GM23338 (cell line): ENCODE data around the gene AZIN2. TPM values are rescaled to one million over a fixed set of nuclear protein-coding genes. Genes with fewer than 3 reads are reported as not detected.

Experiments used
- ATAC-seq: fragments of 200-7000 bp; cut with Tn5 transposase; 3 replicates; pipeline ENCODE4 v1.9.1; 2020
- DNase-seq: peaks from one replicate; pipeline ENCODE4 v3.0.0-alpha.2; 2015; ENCODE audit warnings: low spot score
- H2AFZ ChIP-seq: fragments of 200-600 bp; sonication (generic); 2 replicates; pipeline ENCODE4 v1.8.0; 2016; ENCODE audit warnings: antibody characterized with exemption, mild to moderate bottlenecking, moderate library complexity
- H3F3A ChIP-seq: fragments of 200-600 bp; sonication (generic); replicated peaks from 2 replicates; pipeline ENCODE4 v1.8.0; 2017; ENCODE audit warnings: antibody characterized with exemption, mixed run types, low read depth
- H3K27ac ChIP-seq: fragments of 200-600 bp; sonication (generic); 2 replicates; pipeline ENCODE4 v1.6.1; 2016; ENCODE audit warnings: low read depth
- H3K27me3 ChIP-seq: fragments of 200-600 bp; sonication (generic); 2 replicates; pipeline ENCODE4 v1.8.0; 2016; ENCODE audit warnings: mild to moderate bottlenecking, mixed run types, moderate library complexity; ENCODE audit not compliant: insufficient read depth
- H3K36me3 ChIP-seq: fragments of 200-600 bp; sonication (generic); 2 replicates; pipeline ENCODE4 v1.8.0; 2016; ENCODE audit warnings: mild to moderate bottlenecking; ENCODE audit not compliant: insufficient read depth
- H3K4me1 ChIP-seq: fragments of 200-600 bp; sonication (generic); 2 replicates; pipeline ENCODE4 v1.8.0; 2016; ENCODE audit warnings: mild to moderate bottlenecking, moderate library complexity; ENCODE audit not compliant: insufficient read depth
- H3K4me2 ChIP-seq: fragments of 200-600 bp; sonication (generic); 2 replicates; pipeline ENCODE4 v1.7.1; 2017; ENCODE audit warnings: mixed run types
- H3K4me3 ChIP-seq: fragments of 200-600 bp; sonication (generic); 2 replicates; pipeline ENCODE4 v1.6.1; 2016; ENCODE audit warnings: mixed run types
- H3K79me2 ChIP-seq: fragments of 200-600 bp; sonication (generic); replicated peaks from 2 replicates; pipeline ENCODE4 v1.8.0; 2017; ENCODE audit warnings: mild to moderate bottlenecking; ENCODE audit not compliant: insufficient read depth
- H3K9me2 ChIP-seq: fragments of 200-600 bp; sonication (generic); 2 replicates; pipeline ENCODE4 v1.8.0; 2017; ENCODE audit not compliant: insufficient read depth
- H4K20me1 ChIP-seq: fragments of 200-600 bp; sonication (generic); replicated peaks from 2 replicates; pipeline ENCODE4 v1.8.0; 2017; ENCODE audit warnings: mild to moderate bottlenecking; ENCODE audit not compliant: insufficient read depth
- H3K27ac Mint-ChIP-seq: 2 replicates; pipeline ENCODE4 v1.8.0; 2020; ENCODE audit warnings: inconsistent platforms, mild to moderate bottlenecking, moderate library complexity, mixed read lengths
- H3K27me3 Mint-ChIP-seq: 3 replicates; pipeline ENCODE4 v1.8.0; 2022; ENCODE audit warnings: low read depth, mild to moderate bottlenecking, moderate library complexity, mixed read lengths, inconsistent platforms; ENCODE audit not compliant: insufficient read depth, poor library complexity
- H3K36me3 Mint-ChIP-seq: 3 replicates; pipeline ENCODE4 v1.8.0; 2021; ENCODE audit warnings: low read depth, mild to moderate bottlenecking, inconsistent platforms, moderate library complexity, mixed read lengths
- H3K4me1 Mint-ChIP-seq: 3 replicates; pipeline ENCODE4 v1.8.0; 2020; ENCODE audit warnings: mild to moderate bottlenecking, inconsistent platforms, mixed read lengths
- H3K4me3 Mint-ChIP-seq: 3 replicates; pipeline ENCODE4 v1.8.0; 2021; ENCODE audit warnings: moderate library complexity, mild to moderate bottlenecking, inconsistent platforms, mixed read lengths
- H3K9me3 Mint-ChIP-seq: 3 replicates; pipeline ENCODE4 v1.8.0; 2020; ENCODE audit warnings: moderate library complexity, mild to moderate bottlenecking, inconsistent platforms, mixed read lengths
- EZH2 ChIP-seq: fragments of 200-600 bp; sonication (generic); IDR thresholded peaks from one replicate; pipeline ENCODE4 v1.8.0; 2017; ENCODE audit warnings: antibody characterized with exemption, mild to moderate bottlenecking, low read depth; ENCODE audit not compliant: unreplicated experiment
- EZH2phosphoT487 ChIP-seq: fragments of 200-600 bp; sonication (generic); IDR thresholded peaks from one replicate; pipeline ENCODE4 v1.8.1; 2018; ENCODE audit warnings: antibody characterized with exemption; ENCODE audit not compliant: unreplicated experiment
- JUNB ChIP-seq: IDR thresholded peaks from one replicate; pipeline ENCODE4 v1.6.1; 2016; ENCODE audit warnings: antibody characterized with exemption; ENCODE audit not compliant: unreplicated experiment
- NANOG ChIP-seq: IDR thresholded peaks from 2 replicates; pipeline ENCODE4 v1.6.1; 2016; ENCODE audit warnings: antibody characterized with exemption, borderline replicate concordance
- POLR2AphosphoS5 ChIP-seq: IDR thresholded peaks from 2 replicates; pipeline ENCODE4 v1.6.1; 2016; ENCODE audit warnings: antibody characterized with exemption, low read depth
- polyA plus RNA-seq: library from polyadenylated mRNA; unstranded; fragments of >200 nt; fragmentation: Nextera tagmentation; extraction: Ambion mirVana; gene quantifications from 2 replicates; pipeline ENCODE4 v1.2.1, GENCODE V29; 2016
- total RNA-seq: library from RNA; depleted of rRNA; stranded (reverse); fragments of >200 nt; shearing (Covaris generic); gene quantifications from 2 replicates; pipeline ENCODE4 v1.2.3, GENCODE V29; 2014
- TF ChIP-seq, protein P1 (sequence below): IDR thresholded peaks from 2 replicates; pipeline ENCODE4 v1.6.1; 2016; ENCODE audit warnings: antibody characterized with exemption
- TF ChIP-seq, protein P2 (sequence below): IDR thresholded peaks from one replicate; pipeline ENCODE4 v1.6.1; 2018; ENCODE audit warnings: antibody characterized with exemption; ENCODE audit not compliant: unreplicated experiment
- TF ChIP-seq, protein P3 (sequence below), 2 experiments: fragments of 200-600 bp in 1 of 2; sonication (generic) in 1 of 2; conservative IDR thresholded peaks; 2 replicates each; pipeline versions ENCODE4 v1.5.1 to v1.6.1; 2016 to 2017; ENCODE audit warnings: antibody characterized with exemption in 2 of 2, low read depth in 2 of 2, mild to moderate bottlenecking in 2 of 2, moderate library complexity in 1 of 2

Gene AZIN2
- total and polyA plus RNA-seq, 2 experiments from 2014 or later, result 0.37 to 1.2 TPM

DNA sequence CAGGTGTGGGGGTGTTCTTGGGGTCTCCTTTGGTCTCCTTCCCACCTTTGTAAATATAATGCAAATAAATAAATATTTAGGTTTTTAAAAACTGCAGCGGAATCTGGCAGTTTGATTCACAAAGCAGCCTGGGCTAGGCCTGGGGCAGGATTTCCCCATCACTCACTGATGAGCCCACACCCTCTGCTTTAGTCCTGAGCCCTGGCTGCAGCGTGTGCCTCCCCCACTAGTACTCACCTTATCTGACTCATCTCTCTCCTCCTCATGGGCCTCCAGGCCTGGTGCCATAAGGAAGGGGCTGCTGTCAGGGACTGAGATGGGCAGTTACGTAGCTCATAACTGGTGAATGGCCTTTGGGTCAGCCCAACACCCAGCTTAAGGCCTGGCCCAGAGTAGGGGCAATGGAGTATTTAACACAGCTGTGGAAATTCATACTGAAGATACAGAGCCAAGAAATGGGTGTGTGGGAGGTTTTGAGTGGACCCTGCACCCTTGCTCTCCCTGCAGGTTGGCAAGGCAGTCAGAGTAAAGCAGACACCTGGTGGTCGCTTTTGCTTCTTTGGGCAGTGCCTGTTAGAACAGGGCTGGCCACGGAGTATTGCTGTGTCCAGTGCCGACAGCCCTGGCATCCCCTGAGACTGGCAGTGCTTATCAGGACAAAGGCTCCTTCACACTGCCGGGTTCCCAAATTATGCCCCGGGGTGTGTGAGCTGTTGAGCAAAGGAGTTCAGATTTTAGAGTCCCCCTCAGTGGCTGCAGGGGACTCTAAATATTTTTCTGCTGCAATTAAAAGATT lies 39.7 kb downstream of the AZIN2 start:
- H3K27me3 ChIP-seq, result peaks cover 11% of the 10 kb centered on the region; the same call in 1 of the 2 replicates
- H2AFZ ChIP-seq, result peak overlapping the region; percentile 63; the same call in 1 of the 2 replicates
- TF ChIP-seq, protein P1, sequence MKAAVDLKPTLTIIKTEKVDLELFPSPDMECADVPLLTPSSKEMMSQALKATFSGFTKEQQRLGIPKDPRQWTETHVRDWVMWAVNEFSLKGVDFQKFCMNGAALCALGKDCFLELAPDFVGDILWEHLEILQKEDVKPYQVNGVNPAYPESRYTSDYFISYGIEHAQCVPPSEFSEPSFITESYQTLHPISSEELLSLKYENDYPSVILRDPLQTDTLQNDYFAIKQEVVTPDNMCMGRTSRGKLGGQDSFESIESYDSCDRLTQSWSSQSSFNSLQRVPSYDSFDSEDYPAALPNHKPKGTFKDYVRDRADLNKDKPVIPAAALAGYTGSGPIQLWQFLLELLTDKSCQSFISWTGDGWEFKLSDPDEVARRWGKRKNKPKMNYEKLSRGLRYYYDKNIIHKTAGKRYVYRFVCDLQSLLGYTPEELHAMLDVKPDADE, result no peak
- TF ChIP-seq, protein P2, sequence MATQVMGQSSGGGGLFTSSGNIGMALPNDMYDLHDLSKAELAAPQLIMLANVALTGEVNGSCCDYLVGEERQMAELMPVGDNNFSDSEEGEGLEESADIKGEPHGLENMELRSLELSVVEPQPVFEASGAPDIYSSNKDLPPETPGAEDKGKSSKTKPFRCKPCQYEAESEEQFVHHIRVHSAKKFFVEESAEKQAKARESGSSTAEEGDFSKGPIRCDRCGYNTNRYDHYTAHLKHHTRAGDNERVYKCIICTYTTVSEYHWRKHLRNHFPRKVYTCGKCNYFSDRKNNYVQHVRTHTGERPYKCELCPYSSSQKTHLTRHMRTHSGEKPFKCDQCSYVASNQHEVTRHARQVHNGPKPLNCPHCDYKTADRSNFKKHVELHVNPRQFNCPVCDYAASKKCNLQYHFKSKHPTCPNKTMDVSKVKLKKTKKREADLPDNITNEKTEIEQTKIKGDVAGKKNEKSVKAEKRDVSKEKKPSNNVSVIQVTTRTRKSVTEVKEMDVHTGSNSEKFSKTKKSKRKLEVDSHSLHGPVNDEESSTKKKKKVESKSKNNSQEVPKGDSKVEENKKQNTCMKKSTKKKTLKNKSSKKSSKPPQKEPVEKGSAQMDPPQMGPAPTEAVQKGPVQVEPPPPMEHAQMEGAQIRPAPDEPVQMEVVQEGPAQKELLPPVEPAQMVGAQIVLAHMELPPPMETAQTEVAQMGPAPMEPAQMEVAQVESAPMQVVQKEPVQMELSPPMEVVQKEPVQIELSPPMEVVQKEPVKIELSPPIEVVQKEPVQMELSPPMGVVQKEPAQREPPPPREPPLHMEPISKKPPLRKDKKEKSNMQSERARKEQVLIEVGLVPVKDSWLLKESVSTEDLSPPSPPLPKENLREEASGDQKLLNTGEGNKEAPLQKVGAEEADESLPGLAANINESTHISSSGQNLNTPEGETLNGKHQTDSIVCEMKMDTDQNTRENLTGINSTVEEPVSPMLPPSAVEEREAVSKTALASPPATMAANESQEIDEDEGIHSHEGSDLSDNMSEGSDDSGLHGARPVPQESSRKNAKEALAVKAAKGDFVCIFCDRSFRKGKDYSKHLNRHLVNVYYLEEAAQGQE, result no peak
- TF ChIP-seq JUNB, result no peak
- TF ChIP-seq, protein P3, sequence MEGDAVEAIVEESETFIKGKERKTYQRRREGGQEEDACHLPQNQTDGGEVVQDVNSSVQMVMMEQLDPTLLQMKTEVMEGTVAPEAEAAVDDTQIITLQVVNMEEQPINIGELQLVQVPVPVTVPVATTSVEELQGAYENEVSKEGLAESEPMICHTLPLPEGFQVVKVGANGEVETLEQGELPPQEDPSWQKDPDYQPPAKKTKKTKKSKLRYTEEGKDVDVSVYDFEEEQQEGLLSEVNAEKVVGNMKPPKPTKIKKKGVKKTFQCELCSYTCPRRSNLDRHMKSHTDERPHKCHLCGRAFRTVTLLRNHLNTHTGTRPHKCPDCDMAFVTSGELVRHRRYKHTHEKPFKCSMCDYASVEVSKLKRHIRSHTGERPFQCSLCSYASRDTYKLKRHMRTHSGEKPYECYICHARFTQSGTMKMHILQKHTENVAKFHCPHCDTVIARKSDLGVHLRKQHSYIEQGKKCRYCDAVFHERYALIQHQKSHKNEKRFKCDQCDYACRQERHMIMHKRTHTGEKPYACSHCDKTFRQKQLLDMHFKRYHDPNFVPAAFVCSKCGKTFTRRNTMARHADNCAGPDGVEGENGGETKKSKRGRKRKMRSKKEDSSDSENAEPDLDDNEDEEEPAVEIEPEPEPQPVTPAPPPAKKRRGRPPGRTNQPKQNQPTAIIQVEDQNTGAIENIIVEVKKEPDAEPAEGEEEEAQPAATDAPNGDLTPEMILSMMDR (conservative IDR thresholded peaks at IDR 0.05; ENCODE audit: low read depth in 2 of 2), result no peak
- no peaks in the 10 kb centered on the region for H3F3A ChIP-seq
- no peaks in the 10 kb centered on the region for H3K36me3 ChIP-seq
- H3K4me1 ChIP-seq, result no peaks in the 10 kb centered on the region
- H3K27ac Mint-ChIP-seq, result no peak overlapping the region
- peaks cover 6% of the 10 kb centered on the region for H3K36me3 Mint-ChIP-seq
- peaks cover 12% of the 10 kb centered on the region; the same call in 2 of the 3 replicates for H3K4me1 Mint-ChIP-seq
- H3K4me3 Mint-ChIP-seq, result no peak overlapping the region
- H3K4me3 ChIP-seq, result no peak overlapping the region
- H3K27me3 Mint-ChIP-seq, result peaks cover 21% of the 10 kb centered on the region
- DNase-seq (no peak), ATAC-seq (no peak; the same call in 2 of the 3 replicates)
- 0 out of 2 replicates have a peak, but pooled peaks cover 3% of the 10 kb centered on the region for H3K9me2 ChIP-seq
- H4K20me1 ChIP-seq, result no peaks in the 10 kb centered on the region
- no peaks in the 10 kb centered on the region; the same call in 2 of the 3 replicates for H3K9me3 Mint-ChIP-seq
- no peak overlapping the region for H3K27ac ChIP-seq
- H3K4me2 ChIP-seq, result no peak overlapping the region
- no peaks in the 10 kb centered on the region for H3K79me2 ChIP-seq

DNA sequence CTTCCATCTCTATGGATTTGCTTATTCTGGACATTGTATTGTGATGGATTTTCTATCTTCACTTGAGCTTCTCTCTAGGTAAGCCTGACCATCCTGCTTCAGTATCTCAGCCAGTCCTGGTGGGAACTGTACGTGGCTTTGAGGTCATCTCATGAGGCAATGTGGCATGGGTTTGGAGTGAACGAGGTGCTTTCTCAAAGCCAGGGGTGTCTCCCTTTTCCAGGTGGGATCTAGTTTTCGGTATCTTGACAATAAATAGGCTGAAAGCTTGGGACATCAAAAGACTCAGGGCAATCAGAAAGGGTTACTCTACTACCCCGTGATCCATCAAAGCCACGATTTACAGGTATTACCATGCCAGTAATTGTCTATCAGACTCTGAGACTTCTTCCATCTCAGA lies 40.8 kb downstream of the AZIN2 start:
- DNase-seq (no peak), ATAC-seq (no peak)
- Mint-ChIP-seq H3K27me3 (peaks cover 22% of the 10 kb centered on the region), H3K4me3 (no peak overlapping the region), H3K27ac (no peak overlapping the region), H3K4me1 (peaks cover 14% of the 10 kb centered on the region; the same call in 2 of the 3 replicates), H3K9me3 (no peaks in the 10 kb centered on the region; the same call in 2 of the 3 replicates), H3K36me3 (peaks cover 8% of the 10 kb centered on the region)
- Histone ChIP-seq H3K36me3 (no peaks in the 10 kb centered on the region), H3K4me1 (0 out of 2 replicates have a peak, but pooled peaks cover 3% of the 10 kb centered on the region), H3K79me2 (no peaks in the 10 kb centered on the region), H3K4me3 (no peak overlapping the region), H3K4me2 (no peak overlapping the region), H3K9me2 (peaks cover 6% of the 10 kb centered on the region; the same call in 1 of the 2 replicates), H4K20me1 (no peaks in the 10 kb centered on the region), H3K27ac (no peak overlapping the region), H2AFZ (no peak overlapping the region), H3K27me3 (peaks cover 15% of the 10 kb centered on the region; the same call in 1 of the 2 replicates), H3F3A (no peaks in the 10 kb centered on the region)
- TF ChIP-seq EZH2 (no peak), NANOG (no peak), EZH2phosphoT487 (no peak), POLR2AphosphoS5 (no peak)
- TF ChIP-seq, protein P3 (conservative IDR thresholded peaks at IDR 0.05; ENCODE audit: low read depth in 2 of 2), result no peak
